ENCODE results near the gene CREM.
"Not testable (repeated sequence)": the region's sequence is repeated elsewhere in the genome, so short reads cannot be mapped to it uniquely, and the experiment has no call there.

CREM gene

GRCh38 chr10:35210961-35211360 lies 84.3 kb downstream of the CREM start:
- Histone ChIP-seq H3K27ac (peak overlapping the region in 1 of 2 donors; percentile 59), H3K4me3 (no peak overlapping the region)
- TF ChIP-seq CTCF (IDR thresholded peaks at IDR 0.05) = no peak

GRCh38 chr10:35211390-35211789 lies 84.7 kb downstream of the CREM start:
- H3K27ac ChIP-seq = peak overlapping the region in 1 of 2 donors; percentile 59
- TF ChIP-seq CTCF (IDR thresholded peaks at IDR 0.05) = no peak
- DNase-seq (ENCODE audit: low spot score) = no peak
- H3K4me3 ChIP-seq = no peak overlapping the region

More at GRCh38 chr10:35210961-35211360, 84.3 kb downstream of the CREM start:
- DNase-seq (ENCODE audit: low spot score) = no peak

DNA sequence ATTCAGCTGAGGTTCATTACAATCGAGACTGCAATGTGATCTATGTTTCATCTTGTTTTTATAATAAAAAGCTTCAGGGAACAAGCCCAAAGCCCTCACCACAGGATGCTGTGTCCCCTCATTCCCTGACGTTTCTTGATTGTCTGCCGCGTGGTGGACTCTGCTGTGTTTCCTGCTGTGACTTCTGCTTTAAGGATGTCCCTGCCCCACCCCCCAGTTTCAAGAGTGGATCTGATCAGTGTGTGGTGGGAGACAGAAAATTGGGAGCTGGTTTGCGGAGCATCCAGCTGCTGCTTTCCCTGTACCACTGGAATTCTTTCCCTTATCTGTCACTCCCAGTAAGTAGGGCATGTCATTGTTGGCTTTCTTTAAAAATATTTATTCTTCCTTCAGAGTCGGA lies 86.2 kb downstream of the CREM start:
- TF ChIP-seq CTCF (IDR thresholded peaks at IDR 0.05) = no peak
- Histone ChIP-seq H3K4me3 (no peak overlapping the region), H3K27ac (peak overlapping the region in 1 of 2 donors; percentile 38)
- no peak for DNase-seq (ENCODE audit: low spot score)

- TF ChIP-seq CTCF (IDR thresholded peaks at IDR 0.05) = no peak
- H3K27ac ChIP-seq = no peak overlapping the region
- H3K4me3 ChIP-seq = no peak overlapping the region
- no peak for DNase-seq (ENCODE audit: low spot score)
These were observed 87.1 kb downstream of the CREM start for GRCh38 chr10:35213699-35214098.

DNA sequence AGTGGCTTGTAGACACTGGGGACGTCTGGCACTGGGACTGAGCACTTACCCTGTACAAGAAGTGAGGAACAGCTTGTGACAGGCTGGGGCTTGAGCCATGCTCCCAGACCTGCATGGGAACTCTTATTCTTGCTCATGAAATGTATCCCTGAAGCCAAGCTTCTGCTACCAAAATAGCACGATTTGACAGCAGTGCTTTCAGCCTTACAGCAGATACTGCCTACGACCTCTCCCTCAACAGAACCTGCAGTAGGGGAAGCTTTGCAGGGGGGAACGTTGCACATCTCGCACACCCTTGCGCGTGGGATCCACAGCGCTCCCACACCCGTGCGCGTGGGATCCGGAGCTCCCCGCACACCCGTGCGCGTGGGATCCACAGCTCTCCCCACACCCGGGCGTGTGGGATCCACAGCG lies 88.0 kb downstream of the CREM start:
- no peak for TF ChIP-seq CTCF (IDR thresholded peaks at IDR 0.05)
- no peak overlapping the region for H3K27ac ChIP-seq
- no peak overlapping the region for H3K4me3 ChIP-seq
- DNase-seq (ENCODE audit: low spot score) = no peak

DNA sequence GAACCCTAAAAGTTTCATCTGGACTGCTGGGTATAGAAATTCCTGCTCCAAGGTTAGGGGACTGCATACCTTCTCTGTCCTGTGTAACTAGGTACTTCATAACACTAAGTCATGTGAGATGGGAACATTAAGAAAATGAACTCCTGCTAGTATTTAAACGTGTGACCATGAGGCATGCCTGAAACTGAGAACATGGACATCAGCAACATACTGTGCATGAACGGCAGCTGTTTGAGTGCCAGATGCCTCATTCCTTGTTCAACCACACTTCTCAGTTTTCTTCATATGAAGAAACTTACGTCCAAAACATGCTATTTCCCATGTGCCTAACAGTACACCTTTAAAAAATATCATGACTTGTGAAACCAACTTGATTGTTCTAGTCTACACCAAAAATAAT lies 88.5 kb downstream of the CREM start:
- no peak for TF ChIP-seq CTCF (IDR thresholded peaks at IDR 0.05)
- no peak for DNase-seq (ENCODE audit: low spot score)
- Histone ChIP-seq H3K27ac (no peak overlapping the region), H3K4me3 (no peak overlapping the region)

DNA sequence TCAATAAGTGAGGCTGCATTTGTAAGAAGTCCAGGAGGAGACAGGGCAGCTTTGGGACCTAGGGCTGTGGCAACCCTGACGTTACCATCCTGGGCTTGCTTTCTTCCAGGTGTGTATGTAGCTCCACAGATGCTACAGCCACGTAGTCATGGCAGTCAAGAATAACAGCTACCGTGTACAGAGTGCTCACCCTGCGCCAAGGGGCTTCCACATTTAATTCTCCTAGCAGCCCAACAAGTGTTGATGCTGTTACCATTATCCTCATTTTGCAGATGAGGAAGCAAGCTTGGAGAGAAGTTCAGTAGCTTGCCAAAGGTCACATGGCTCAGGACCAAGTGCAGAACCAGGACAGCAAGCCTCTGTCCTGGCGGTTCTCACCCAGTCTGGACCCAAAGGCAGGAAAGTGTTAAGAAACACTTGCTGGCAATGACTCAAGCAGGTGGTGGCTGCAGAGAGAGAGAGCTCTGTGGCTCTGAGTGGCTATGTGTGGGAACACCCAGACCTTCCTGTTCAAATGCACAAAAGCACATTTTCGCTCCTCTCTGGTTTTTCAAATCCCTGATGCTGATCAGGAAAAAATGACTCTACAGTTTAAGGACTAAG lies 89.8 kb downstream of the CREM start:
- Histone ChIP-seq H3K27ac (peak overlapping the region in 1 of 2 donors; percentile 21), H3K4me3 (no peak overlapping the region)
- no peak for TF ChIP-seq CTCF (IDR thresholded peaks at IDR 0.05)
- no peak for DNase-seq (ENCODE audit: low spot score)

GRCh38 chr10:35216956-35217355 lies 90.3 kb downstream of the CREM start:
- H3K4me3 ChIP-seq; DNase-seq (ENCODE audit: low spot score): not testable (repeated sequence)
- H3K27ac ChIP-seq = peak overlapping the region in 1 of 2 donors; percentile 46
